Psoas muscle (tissue), 8 donors: Measurements from ENCODE around the gene PLP1. TPM values are rescaled to one million over a fixed set of nuclear protein-coding genes. Genes with fewer than 3 reads are reported as not detected.

Experiments used
- ATAC-seq, 4 donors: fragments of 200-7000 bp; cut with Tn5 transposase; one replicate each; pipeline ENCODE4 v1.9.1; 2020; ENCODE audit warnings: moderate library complexity in 3 of 4, mild to moderate bottlenecking in 2 of 4
- DNase-seq, 2 donors: peaks; one replicate each; pipeline ENCODE4 v3.0.0-alpha.2; 2020
- H3K27ac ChIP-seq: fragments of 200-600 bp; one replicate; pipeline ENCODE4 v1.8.0; 2022
- H3K27me3 ChIP-seq, 3 donors: fragments of 200-600 bp in 1 of 3; one replicate each; pipeline versions ENCODE4 v1.6.1 to v1.8.0; 2013 to 2022; ENCODE audit warnings: low read length in 2 of 3, mild to moderate bottlenecking in 2 of 3, moderate library complexity in 1 of 3; ENCODE audit not compliant: insufficient read depth in 3 of 3
- H3K36me3 ChIP-seq, 2 donors: fragments of 200-600 bp in 1 of 2; one replicate each; pipeline versions ENCODE4 v1.6.1 to v1.8.0; 2013 to 2022; ENCODE audit warnings: low read depth in 1 of 2, mild to moderate bottlenecking in 1 of 2, moderate library complexity in 1 of 2; ENCODE audit not compliant: insufficient read depth in 1 of 2
- H3K4me1 ChIP-seq: fragments of 200-600 bp; one replicate; pipeline ENCODE4 v1.8.0; 2022
- H3K4me3 ChIP-seq: fragments of 200-600 bp; one replicate; pipeline ENCODE4 v1.8.0; 2022; ENCODE audit warnings: mild to moderate bottlenecking
- H3K9me3 ChIP-seq: fragments of 200-600 bp; one replicate; pipeline ENCODE4 v1.8.0; 2022
- CTCF ChIP-seq: fragments of 200-600 bp; IDR thresholded peaks from one replicate; pipeline ENCODE4 v1.8.0; 2022; ENCODE audit warnings: antibody characterized with exemption
- WGBS, 3 donors: extraction: QIAGEN DNeasy Blood & Tissue Kit; methylation state at CpG; one replicate each; pipeline versions ENCODE4 v1.1.6 to v1.1.7; 2013; 5-methylcytosine and 5-hydroxymethylcytosine counted together
- intact Hi-C, 2 donors: fragments of 100-400 bp; cut with DNase I; formaldehyde crosslinking; loops; one replicate each; pipeline versions ENCODE4 v1.11.0 to v1.14.2; 2022
- long read RNA-seq, 2 donors: library from polyadenylated mRNA; unstranded; transcript quantifications; one replicate each; pipeline ENCODE4 v2.0.0, GENCODE V29; 2021
- polyA plus RNA-seq, 3 donors: library from polyadenylated mRNA; stranded (reverse); fragments of 200-250 nt; gene quantifications; one replicate each; pipeline ENCODE4 v1.2.3, GENCODE V29; 2013
- total RNA-seq, 4 donors: library from RNA; stranded (reverse); fragmentation: NEBNext Ultra II Directional in 2 of 4; extraction: Animal tissue kit (Norgen Biotek cat#: 25700) in 2 of 4; gene quantifications; one replicate each; pipeline versions ENCODE4 v1.2.1 to v1.2.4, GENCODE V29; 2021 to 2023
- donor health status: healthy with polysubstance abuse.
- donor health status: DM: no; HTN: no; CAD: no; lungs with moderate emphysema.
- donor health status: Bipolar disorder and iron deficiency.
- donor health status: healthy.
- donor health status: DM: yes; HTN: yes; CAD: no.
- donor health status: DM: no; HTN: no; CAD: no.
- donor health status: DM: no; HTN: no; CAD: no.
- donor health status: DM: yes; HTN: yes; CAD: no.

The PLP1 gene
- total RNA-seq (1 to 10 TPM in 1 of 4 donors, under 1 TPM in 2, not detected in 1; 0.39 to 1.7 (median 0.95) TPM), polyA plus RNA-seq (1 to 10 TPM in 1 of 3 donors, under 1 TPM in 2; 0.69 to 1.2 (median 0.70) TPM)
- long read RNA-seq, donor 1: 0 reads
- long read RNA-seq, donor 2: 0 reads

GRCh38 chrX:103776546-103776945, at the start of gene PLP1:
TSS of gene PLP1 (plus strand) at chrX:103776840. CDS start at chrX:103776996, 156 bp downstream.
- DNase-seq (no peak), ATAC-seq (no peak)
- Histone ChIP-seq H3K4me3 (no peak within 1 kb of the TSS), H3K27me3 (peaks cover 0 to 26% (median 0%) of the 10 kb centered on the region in 3 donors), H3K9me3 (no peaks in the 10 kb centered on the region), H3K4me1 (no peaks in the 10 kb centered on the region), H3K36me3 (no peaks in the 10 kb centered on the region), H3K27ac (no peak within 1 kb of the TSS)
- TF ChIP-seq CTCF: no peak
- 61 to 78% (median 67%) methylated on average over 2 of the region's 2 CpGs for WGBS, 3 donors
- intact Hi-C loops: no loop called here

GRCh38 chrX:103727115-103727514, 49.5 kb upstream of the PLP1 start:
- DNase-seq: no peak
- Histone ChIP-seq H3K27me3 (peaks cover 0 to 40% (median 0%) of the 10 kb centered on the region in 3 donors), H3K36me3 (no peaks in the 10 kb centered on the region), H3K9me3 (no peaks in the 10 kb centered on the region), H3K4me1 (no peaks in the 10 kb centered on the region), H3K4me3 (no peak overlapping the region), H3K27ac (no peak overlapping the region)
- intact Hi-C loops: no loop called here
- TF ChIP-seq CTCF: no peak
- WGBS, 3 donors: 59 to 78% (median 73%) methylated on average over 4 of the region's 4 CpGs
- ATAC-seq: no peak

GRCh38 chrX:103729015-103729414, 47.6 kb upstream of the PLP1 start:
- no peaks in the 10 kb centered on the region for H3K9me3 ChIP-seq
- peaks cover 0 to 47% (median 0%) of the 10 kb centered on the region in 3 donors for H3K27me3 ChIP-seq
- H3K27ac ChIP-seq: no peak overlapping the region
- TF ChIP-seq CTCF: no peak
- intact Hi-C loops: no loop called here
- DNase-seq (no peak), ATAC-seq (no peak)
- H3K4me3 ChIP-seq: no peak overlapping the region
- no peaks in the 10 kb centered on the region for H3K4me1 ChIP-seq
- 58 to 78% (median 77%) methylated on average over 3 to 5 of the region's 5 CpGs for WGBS, 3 donors
- H3K36me3 ChIP-seq: no peaks in the 10 kb centered on the region

- Histone ChIP-seq H3K36me3 (no peaks in the 10 kb centered on the region), H3K27ac (no peak overlapping the region), H3K4me1 (no peaks in the 10 kb centered on the region), H3K4me3 (no peak overlapping the region), H3K9me3 (no peaks in the 10 kb centered on the region), H3K27me3 (peaks cover 0 to 53% (median 0%) of the 10 kb centered on the region in 3 donors)
- 50 to 61% (median 56%) methylated on average over 3 of the region's 3 CpGs for WGBS, 3 donors
- ATAC-seq: no peak
- no peak for TF ChIP-seq CTCF
- intact Hi-C loops: no loop called here
- DNase-seq: no peak
Measured at GRCh38 chrX:103730147-103730795, 46.4 kb upstream of the PLP1 start.
